Hepatic stellate cell (primary cell): ENCODE results near the gene CACNA1F.

Experiments
- DNase-seq: peaks from one replicate; pipeline ENCODE4 v3.0.0; 2011; ENCODE audit warnings: low spot score

Gene CACNA1F

DNA sequence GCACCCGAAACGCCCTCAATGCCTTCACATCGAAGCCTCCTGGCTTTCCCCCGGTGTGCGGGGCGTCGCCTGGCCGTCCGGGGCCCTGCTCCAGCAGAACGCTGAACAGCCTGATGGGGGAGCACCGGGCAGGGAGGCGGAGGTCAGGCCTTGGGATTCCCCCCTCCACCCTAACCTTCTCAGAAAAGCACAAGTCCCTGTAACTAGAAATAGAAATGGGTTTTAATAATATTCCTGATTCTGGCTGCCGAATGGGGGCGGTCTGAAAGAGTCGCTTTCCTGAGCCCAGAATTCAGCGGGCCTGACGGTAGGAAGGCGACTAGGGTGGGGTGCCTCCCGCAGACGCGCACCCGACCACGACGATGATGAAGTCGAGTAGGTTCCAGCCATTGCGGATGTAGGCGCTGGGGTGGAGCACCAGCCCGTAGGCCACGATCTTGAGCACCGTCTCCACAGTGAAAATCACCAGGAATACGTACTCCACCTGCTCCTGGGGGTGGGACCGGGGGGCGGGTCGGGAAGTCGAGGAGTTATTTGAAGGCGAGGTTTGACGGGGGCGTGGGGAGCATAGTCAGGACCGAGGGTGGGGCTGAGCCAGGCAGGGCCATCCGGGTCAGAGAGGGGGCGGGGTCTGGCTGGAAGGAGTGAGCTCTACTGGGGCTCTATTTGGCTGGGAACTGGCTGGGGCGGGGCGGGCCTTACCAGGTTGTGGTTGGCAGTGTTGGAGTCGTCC lies 2.5 kb downstream of the CACNA1F start:
- peak; percentile 29 for DNase-seq

DNA sequence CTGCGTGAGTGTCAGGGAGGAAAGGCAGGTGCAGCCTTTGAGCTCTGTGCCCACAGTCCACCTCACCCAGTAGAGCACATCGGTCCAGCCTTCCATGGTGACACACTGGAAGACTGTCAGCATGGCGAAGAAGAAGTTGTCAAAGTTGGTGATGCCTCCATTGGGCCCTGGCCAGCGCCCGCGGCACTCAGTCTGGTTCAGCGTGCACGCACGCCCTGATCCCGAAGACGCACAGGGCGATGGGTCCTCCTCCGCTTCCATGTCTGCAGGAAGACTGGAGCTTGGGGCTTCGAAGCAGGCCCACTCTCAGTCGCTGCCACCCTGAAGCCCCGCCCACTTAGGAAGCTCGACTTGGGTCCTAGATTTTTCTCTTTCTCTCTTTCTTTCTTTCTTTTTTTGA lies 5.0 kb downstream of the CACNA1F start:
- DNase-seq: no peak

DNA sequence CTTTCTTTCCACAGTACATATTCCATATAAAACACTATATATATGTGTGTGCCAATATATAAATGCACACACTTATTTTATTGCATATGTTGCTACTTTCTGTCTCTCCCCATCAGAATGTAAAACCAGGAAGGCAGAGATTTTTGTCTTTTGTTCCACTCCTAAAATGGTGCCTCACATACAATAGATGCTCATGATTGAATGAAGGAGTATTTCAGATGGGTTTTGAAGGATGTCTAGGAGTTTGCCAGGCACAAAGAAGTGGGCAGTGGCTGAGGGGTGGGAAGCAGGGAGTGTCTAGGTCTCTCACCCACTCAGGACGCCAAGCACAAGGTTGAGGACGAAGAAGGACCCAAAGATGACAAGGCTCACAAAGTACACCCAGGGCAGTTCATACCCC lies 5.4 kb downstream of the CACNA1F start:
- no peak for DNase-seq

DNA sequence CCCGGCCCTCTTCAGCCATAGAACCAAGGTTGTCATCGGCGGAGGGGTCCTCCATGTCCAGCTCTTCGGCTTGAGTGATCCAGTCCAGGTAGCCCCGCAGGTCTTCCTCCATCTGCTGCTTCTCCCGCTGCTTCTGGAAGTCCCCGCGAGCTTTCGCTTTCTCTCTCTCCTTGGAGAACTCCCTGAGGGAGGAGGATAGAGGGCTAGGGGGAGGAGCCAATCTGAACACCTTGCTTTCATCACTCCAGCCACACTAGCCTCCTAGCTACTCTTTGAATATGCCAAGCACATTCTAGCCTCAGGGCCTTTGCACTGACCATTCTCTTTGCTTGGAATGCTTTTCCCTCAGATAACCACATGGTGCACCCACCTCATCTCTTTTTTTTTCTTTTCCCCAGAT lies 6.2 kb downstream of the CACNA1F start:
- no peak for DNase-seq

DNA sequence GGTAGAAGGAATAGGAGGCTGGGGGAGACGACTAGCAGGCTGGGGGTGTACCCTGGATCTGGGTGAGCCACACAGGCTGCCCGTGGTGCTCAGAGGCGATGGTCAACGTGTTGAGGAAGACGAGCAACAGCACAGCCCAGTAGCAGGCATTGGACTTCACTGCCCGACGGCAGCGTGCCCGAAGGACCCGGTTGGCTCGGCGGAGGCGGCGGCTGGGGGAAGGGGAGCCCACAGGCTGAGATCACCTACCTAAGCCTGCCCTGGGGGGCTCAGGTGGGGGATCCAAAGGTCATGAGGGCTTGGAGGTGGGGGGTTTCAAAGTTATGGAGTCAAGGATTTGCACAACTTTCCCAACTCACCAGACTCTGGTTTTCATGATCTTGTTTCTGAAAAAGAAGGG lies 7.3 kb downstream of the CACNA1F start:
- DNase-seq: no peak

DNA sequence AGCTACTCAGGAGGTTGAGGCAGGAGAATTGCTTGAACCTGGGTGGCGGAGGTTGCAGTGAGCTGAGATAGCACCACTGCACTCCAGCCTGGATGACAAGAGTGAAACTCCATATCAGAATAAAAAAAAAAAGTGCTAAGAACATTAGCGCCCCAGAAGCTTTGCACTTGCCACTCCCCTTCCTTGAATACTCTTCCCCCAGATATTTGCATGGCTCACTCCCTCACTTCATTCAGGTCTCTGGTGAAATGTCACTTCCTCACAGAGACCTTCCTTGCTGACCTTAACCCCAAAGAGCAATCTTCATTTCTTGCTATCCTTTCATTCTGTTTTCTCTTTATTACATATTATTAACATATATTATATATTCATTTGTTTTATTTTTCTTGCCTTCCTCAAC lies 11.3 kb downstream of the CACNA1F start:
- DNase-seq: no peak

DNA sequence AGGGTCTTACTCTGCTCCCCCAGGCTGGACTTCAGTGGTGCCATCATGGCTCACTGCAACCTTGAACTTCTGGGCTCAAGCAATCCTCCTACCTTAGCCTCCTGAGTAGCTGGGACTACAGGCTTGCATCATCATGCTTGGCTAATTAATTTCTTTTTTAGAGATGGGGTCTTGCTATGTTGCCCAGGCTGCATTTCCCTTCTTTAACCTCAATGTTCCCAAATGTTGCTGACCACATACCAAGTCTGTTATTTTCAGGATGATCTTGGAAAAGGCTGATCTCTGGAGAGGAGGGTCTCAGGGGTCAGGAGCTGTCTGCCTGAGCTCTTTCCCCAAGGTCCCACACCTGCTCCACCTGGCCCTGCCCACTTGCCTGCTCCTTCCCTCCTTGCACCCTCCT lies 13.0 kb downstream of the CACNA1F start:
- DNase-seq: no peak

DNA sequence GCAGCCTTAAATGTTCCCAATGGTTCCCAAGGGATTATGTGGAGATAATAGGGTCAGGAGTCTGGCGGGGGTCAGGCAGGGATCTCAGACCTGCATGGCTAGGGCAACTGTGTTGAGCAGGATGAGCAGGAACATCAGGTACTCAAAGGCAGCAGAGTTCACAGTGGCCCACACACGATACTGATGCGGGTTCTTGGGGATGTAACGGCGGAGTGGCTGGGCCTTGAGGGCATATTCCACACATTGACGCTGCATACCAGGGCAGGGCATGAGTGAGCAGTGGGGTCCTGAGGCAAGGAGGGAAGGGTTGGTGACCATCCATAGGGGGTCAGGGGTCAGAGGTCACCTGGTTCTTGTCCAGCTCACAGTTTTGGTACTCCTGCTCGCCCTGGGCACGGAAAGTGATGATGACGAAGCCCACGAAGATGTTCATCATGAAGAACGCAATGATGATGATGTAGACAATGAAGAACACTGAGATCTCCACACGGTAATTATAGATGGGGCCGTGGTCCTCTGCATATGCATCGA lies 18.1 kb downstream of the CACNA1F start:
- DNase-seq: no peak

DNA sequence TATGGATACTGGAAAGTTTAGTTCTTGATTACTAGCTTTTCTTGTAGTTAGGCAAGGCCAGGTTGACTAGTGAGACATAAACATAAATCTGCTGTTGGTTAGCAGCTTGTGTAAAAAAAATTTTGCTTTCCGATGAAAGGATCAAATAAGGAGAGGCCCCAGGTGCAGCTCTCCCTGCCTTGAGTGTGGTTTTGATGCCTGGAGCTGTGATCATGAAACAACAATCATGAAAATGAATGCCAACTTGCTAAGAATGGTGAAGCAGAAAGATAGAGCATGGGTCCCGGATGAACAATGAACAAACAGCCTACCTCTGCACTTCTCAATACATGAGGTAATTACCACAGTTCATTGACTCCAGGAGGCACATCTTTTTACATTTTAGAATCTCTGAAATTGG lies 18.7 kb downstream of the CACNA1F start:
- no peak for DNase-seq

DNA sequence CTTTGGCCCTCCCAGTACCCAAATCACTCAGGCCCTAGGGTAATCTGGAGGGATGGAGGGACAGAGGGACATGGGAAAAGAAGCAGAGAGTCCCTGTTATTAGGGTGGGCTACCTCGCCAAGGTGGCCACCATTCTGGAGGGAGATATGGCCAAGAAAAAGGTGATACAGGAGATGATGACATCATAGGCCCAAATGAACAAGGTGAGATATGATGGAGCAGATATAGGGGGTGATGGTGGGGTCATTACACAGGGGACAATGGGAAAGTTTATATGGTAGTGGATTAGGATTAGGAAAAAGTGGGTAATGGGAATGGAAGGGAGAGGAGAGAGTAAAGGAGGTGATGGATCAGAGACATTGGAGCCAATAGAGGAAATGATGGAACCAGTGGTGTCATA lies 20.3 kb downstream of the CACNA1F start:
- no peak for DNase-seq

DNA sequence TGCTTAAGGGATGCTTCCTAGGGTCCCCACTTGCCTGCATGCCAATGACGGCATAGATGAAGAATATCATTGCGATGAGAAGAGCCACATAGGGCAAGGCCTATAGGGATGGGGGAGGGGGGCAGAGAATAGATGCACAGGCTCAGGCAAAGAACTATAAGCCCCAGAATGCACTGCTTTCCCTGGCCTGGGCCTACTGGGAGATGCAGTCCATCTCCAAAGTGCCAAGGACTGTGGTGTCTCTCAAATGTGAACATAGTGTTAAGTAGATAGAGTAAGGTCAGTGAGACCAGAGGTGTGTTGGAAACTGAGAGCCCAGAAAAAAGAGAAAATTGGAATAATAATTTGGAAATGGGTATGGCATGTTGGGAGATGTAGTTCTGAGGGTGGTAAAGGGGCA lies 20.9 kb downstream of the CACNA1F start:
- no peak for DNase-seq

DNA sequence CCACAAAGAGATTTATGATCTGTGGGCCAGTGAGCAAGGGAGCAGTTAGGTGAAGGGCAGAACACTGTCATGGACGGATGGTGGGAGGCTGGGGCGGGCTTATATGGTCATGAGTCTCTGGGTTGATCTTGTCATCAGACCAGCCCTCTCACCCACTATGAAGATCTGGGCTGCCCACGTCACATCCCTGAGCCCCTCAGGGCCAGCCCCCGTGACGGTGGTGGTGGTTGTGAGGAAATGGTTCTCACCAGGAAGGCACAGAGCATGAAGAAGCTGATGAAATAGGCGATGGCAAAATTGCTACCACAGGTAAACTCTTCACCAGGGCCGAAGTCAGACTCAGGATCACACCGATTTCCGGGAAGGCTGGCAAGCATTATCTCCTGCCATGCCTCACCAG lies 22.1 kb downstream of the CACNA1F start:
- no peak for DNase-seq

DNA sequence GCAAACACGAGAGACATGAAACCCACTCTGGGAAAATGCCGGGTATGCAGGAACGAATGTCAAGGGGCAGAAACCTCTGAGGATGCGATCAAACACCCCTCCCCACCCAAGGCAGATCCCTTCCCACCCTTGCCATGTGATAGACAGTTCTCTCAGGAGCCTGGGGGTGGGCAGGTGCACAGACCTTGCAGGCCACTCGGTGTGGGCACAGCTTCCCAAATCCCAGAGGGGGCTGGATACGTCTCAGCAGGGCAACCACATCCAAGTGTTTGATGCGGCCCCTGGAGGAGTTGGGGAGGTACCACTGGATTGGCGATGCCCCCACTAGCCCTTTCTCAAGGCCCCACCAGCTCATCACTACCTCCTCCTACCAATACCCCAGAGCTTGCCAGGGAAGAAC lies 22.7 kb downstream of the CACNA1F start:
- no peak for DNase-seq

DNA sequence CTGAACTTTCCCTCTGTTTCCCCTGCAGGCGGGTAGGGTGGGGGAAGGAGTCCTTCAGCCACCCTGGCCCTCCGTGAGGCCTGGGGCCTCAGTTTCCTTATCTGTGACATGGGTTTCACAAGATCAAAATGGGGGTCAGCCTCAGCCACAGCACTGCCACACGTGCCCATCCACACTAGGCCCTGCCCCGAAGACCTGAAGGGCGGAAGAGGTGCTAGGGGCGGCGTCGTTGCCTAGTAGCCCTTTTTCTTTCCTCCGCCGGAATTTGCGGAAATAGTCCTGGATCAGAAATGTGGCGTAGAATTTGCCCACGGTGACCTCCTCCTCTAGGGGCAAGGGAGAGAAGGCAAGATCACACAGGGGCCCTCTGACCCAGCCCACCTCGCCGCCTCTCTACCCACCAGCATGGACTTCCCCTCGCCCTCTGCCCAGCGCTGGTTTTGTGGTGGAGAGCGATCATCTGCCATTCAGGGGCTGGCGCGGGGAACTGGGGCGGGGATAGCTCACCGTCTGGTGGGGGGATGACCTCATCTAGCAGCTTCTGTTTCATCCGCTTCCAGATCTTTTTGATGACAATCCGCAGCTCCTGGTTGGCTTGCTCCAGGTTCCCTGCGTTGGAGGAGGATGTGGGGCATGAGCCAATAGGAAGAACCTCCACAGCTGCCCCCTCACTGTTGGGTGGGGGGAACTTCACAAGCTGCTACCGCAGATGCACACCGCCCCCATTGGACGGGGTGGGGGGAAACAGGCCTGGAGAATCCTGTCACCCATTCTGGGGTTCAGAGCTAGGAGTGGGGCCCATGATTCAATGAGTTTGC lies 23.5 kb downstream of the CACNA1F start:
- DNase-seq: no peak

DNA sequence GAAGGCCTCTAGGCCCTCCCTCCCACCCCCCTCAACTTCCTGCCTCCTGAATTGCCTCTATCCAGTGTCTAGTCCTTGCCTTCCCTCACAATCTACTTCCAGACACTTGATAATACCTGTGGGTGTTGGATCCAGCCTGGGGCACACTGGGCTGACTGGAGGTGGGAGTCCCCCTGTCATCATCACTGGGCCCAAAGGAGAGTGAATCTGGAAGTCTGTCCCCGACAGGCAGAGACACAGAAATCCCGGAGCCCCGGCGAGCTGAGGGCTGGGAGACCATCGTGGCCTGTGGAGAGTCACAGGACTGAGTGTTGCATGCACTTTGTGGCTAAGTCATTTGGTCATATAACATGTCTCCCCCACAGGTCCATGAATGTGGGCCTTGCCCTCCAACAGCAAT lies 24.7 kb downstream of the CACNA1F start:
- DNase-seq: no peak

DNA sequence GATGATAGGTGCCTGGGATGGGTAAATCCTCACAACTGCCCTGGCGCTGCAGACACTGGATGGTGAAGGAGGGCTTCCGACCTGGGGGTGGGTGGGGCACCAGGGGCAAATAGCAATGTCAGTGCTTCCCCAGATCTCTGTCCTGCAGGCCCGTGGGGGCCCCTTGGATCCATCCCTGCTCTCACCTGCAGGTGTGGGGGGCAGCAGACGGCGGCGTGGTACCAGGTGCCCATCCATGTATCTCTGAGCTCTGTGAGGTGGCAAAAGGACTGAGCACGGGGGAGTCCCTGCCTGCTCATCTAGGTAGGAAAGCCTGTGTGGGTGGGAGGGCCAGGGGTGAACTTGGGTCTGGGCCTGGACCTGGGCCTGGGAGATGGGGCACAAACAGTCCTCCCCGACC lies 26.6 kb downstream of the CACNA1F start:
- DNase-seq: no peak

DNA sequence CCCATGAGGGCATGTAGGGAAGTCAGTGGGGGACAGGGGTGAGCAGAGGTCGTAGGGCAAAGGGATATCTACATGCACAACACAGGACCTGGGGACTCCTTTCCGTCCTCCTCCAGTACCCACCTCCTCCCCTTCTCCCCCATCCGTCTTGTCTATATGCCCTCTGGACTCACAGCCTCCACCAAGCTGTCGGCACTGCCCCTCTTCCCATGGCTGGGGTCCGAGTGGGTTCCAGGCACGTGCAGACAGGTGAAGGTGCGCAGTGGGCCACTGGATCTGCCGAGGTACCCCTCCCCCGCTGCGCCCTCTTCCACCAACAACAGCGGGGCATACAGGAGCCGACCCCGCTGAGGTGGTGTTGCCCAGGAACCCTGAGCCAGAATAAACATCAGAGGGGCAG lies 27.7 kb downstream of the CACNA1F start:
- DNase-seq: no peak

DNA sequence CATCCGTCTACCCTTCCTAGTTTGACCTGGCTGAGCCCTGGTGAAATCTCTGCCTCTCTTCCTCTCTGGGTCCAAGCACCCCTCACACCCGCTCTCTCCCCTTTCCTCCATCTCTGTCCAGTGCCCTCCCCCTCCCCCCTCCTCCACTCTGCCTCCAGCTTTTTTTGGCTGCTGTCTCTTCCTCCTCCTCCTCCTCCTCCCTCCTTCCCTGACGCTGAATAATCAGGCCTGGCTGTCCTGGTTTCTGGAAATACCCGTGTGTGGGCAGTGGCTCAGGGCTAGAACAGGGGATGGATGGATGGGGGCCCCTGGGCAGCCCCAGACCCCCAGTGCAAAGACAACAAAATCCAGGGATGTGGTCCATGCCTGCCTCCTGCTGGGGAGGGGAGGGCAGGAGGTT lies 28.4 kb downstream of the CACNA1F start:
- no peak for DNase-seq

DNA sequence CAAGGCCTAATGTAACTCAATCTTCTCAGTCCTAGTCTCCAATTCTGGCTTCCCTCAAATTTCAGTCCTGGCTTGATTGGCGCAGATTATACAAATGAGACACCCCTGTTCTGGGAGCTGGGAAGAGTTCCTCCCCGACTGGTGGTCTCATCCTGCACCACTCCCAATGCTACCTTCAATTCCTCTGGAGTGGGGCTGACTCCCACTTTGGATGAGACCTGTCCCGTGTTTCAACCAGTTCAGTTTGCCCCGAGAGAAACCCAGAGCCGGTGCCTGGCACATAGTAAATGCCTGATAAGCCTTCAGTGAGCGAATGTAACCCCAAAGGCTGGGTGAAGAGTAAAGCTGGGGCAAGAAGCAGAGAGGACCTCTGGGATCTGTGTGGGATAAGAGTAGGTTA lies 29.1 kb downstream of the CACNA1F start:
- DNase-seq: no peak

DNA sequence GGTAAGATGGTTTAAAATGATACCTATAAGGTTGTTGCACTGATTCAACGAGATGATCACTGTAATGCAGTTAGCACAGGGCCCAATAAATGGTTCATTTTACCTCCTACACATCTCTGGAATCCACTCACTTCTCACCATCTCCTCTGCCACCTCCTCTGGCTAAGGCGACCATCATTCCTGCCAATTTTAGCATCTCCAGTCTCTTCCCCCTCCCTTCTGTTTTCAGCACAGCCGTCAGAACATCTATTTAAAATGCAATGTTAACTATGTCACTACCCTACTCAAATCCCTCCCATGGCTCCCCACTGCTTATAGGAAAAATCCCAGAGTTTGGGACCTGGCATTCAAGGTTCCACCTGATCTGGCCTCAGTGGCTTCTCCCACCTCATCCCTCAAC lies 29.6 kb downstream of the CACNA1F start:
- no peak for DNase-seq

DNA sequence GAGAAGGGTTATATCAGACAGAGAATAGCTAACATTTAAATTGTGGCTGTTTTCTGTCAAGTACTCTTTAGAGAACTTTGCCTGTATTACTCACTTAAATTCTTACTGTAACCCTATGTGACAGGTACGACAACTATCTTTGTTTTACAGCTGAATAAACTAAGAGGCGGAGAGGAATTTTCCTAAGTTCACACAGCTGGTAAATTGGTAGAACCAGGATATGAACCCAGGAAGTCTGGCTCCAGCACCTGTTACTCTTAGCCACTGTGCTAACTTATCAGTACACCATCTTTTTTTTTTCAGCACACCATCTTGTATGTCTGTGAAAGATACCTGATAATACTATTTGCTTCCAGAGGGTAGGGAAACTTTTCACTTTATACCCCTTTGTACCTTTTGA lies 31.1 kb downstream of the CACNA1F start:
- no peak for DNase-seq

DNA sequence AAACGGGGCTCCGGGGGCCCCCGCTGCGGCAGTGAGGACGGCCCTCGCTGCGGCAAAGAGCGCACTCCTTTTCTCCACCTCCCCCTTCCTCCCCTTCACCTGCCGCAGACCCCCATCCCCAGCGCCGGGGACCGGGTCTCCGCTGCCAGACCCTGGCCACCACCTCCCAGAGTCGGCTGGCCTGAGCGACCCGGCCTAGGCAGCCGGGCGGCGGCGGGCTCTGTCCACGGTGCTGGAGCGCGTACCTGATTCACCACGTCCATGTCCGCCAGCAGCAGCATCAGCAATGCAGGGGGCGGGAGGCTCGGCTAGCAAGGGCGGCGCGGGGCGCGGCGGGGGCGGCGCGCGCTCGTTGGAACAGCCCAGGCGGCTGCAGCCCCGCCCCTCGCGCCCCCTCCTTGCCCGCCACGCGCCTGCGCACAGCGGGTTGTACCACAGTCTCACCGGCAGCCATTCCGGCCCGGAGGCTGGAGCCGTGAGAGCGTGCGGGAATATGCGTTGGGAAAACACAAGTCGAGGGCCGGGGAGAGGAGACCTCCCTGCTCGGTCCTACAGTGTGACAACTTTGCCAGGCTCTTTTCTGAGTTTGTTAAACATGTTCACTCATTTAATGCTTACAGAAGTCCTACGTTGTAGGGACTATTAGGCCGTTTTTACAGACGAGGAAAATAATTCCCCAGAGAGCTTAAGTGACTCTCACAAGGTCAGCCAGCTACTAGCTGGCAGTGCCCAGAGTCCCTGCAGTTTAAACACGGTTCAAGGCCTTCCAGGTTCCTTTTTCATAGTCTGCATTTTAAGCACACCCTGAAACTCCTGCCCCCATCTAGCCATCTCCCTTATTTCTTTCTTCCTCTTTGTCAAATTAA lies 33.0 kb downstream of the CACNA1F start, which contains the start of gene SYP:
TSS of gene SYP (minus strand) at position 288 of the 866 bp plus-strand sequence. CDS start at position 281, 7 bp downstream.
- DNase-seq: peak; percentile 90

DNA sequence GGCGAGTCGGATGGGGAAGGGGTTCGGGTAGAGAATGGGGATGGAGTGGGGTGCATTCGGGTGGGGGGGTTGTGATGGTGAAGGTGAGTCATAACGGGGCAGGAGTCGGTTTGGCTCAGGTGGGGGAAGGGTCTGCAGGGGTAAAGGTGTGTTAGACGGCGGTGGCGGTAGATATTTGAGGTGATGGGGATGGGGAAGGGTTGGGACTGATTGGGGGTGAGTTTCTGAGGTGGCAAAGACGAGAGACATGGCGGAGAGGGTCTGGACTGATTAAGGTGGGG lies 33.9 kb downstream of the CACNA1F start:
- no peak for DNase-seq
